Forelimb muscle (tissue), 1 donor: ENCODE data around the gene ANO10. TPM values are rescaled to one million over a fixed set of nuclear protein-coding genes. Genes with fewer than 3 reads are reported as not detected.
"Not testable (repeated sequence)": the region's sequence is repeated elsewhere in the genome, so short reads cannot be mapped to it uniquely, and the experiment has no call there.

Experiments used
- DNase-seq: peaks from one replicate; pipeline ENCODE4 v3.0.0-alpha.2; 2013; ENCODE audit warnings: low read depth
- polyA plus RNA-seq: library from polyadenylated mRNA; unstranded; fragments of 120-200 nt; gene quantifications from one replicate; pipeline ENCODE4 v1.2.1, GENCODE V29; 2013; ENCODE audit not compliant: insufficient read length

The ANO10 gene
- polyA plus RNA-seq = 14.6 TPM

- peak; percentile 97 for DNase-seq
These were observed at the start of gene ANO10 for GRCh38 chr3:43621656-43622432. Gene ANO10, minus strand, starts transcription at chr3:43622011. Its CDS starts 16,159 bp downstream, at chr3:43605852.

GRCh38 chr3:43670635-43671522 is 49.1 kb upstream of the ANO10 start:
- no peak for DNase-seq

DNA sequence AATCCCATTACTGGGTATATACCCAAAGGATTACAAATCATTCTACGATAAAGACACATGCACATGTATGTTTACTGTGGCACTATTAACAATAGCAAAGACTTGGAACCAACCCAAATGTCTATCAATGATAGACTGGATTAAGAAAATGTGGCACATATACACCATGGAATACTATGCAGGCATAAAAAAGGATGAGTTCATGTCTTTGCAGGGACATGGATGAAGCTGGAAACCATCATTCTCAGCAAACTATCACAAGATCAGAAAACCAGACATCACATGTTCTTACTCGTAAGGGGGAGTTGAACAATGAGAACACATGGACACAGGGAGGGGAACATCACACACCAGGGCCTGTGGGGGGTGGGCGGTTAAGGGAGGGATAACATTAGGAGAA is 43.2 kb upstream of the ANO10 start:
- DNase-seq = not testable (repeated sequence)

DNA sequence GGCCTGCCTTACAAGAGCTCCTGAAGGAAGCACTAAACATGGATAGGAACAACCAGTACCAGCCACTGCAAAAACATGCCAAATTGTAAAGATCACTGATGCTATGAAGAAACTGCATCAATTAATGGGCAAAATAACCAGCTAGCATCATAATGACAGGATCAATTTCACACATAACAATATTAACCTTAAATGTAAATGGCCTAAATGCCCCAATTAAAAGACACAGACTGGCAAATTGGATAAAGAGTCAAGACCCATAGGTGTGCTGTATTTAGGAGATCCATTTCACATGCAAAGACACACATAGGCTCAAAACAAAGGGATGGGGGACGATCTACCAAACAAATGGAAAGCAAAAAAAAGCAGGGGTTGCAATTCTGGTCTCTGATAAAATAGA is 39.6 kb upstream of the ANO10 start:
- DNase-seq = not testable (repeated sequence)

GRCh38 chr3:43659250-43659880 is 37.6 kb upstream of the ANO10 start:
- DNase-seq = no peak

- not testable (repeated sequence) for DNase-seq
These were observed 34.6 kb upstream of the ANO10 start for GRCh38 chr3:43656390-43656789.

DNA sequence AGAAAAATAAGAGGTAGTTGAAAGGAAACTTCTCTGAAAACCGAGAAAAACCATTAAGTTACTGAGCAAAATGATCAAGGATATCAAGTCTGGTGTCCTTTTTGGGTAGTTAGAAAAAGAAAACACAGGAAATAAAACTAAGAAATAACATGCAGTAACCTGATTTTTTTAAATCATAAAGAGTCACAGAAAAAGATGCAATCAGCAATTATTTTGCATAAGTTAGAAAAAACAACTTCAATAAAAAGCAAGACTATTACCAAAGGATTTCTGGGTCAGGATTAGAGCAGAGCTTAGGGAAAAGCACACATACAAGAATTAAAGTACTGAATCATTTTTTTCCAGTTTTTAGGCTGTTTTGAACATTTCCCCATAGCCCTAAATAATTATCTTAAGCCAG is 28.5 kb upstream of the ANO10 start:
- no peak for DNase-seq

DNA sequence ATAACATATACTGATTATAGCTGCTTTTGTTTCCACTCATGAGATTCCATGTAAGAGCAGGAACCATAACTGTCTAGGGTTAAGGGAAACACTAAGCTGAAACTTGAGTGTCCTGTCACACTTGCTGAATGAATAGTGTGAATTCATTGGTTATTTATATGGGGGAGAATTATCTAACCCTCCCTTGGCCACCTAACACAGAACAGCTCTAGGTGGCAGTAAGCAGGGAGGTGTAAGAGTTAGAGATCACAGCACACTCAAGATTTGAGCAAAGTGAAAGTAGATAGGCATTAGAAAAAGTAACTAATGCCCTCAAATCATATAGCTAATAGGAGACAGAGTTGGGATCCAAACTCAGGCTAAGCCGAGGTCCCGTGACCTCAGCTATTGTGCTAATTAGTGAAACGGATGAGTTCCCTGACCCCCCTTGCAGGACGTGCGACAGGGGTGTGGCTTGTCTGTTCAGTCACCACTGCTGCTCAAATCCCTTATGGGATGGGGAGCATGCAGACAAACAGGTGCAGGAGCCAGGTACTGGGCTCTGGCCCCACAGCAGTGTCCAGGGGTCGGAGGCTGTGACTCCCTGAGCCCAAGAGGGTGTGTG is 27.7 kb upstream of the ANO10 start:
- no peak for DNase-seq

DNA sequence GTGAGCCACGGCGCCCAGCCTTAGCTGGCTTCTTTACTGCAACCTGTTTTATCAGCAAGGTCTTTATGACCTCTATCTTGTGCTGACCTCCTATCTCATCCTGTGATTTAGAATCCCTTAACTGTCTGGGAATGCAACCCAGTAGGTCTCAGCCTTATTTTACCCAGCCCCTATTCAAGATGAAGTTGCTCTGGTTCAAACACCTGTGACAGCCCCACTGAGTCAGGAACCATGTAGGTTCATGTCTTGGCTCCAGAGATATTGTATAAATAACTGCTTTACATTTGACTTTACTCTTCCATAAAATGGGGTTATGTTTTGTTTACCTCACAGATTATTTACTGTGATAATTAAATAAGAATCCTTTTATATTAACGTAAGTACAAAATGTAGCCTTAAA is 27.1 kb upstream of the ANO10 start:
- no peak for DNase-seq

GRCh38 chr3:43647331-43648166 is 25.7 kb upstream of the ANO10 start:
- DNase-seq = no peak

DNA sequence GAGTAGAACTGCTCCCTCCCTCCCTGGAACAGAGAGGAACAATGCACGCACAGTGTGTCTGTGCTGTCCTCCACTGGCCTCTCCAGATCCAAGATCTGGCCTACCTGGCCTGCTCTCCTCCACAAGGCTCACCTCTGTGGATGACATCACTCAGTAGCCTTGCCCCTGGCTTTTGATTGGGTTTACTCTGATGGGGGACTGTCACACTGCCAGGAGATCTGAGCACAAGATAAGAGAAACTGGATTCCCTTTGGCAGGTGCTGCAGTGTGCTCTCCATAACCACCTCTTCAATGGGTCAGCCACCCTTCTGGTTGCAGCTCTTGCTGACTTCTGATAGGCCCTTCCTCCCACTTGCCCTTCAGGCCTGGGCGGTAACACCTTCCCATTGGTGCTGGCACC is 22.6 kb upstream of the ANO10 start:
- DNase-seq = no peak

DNA sequence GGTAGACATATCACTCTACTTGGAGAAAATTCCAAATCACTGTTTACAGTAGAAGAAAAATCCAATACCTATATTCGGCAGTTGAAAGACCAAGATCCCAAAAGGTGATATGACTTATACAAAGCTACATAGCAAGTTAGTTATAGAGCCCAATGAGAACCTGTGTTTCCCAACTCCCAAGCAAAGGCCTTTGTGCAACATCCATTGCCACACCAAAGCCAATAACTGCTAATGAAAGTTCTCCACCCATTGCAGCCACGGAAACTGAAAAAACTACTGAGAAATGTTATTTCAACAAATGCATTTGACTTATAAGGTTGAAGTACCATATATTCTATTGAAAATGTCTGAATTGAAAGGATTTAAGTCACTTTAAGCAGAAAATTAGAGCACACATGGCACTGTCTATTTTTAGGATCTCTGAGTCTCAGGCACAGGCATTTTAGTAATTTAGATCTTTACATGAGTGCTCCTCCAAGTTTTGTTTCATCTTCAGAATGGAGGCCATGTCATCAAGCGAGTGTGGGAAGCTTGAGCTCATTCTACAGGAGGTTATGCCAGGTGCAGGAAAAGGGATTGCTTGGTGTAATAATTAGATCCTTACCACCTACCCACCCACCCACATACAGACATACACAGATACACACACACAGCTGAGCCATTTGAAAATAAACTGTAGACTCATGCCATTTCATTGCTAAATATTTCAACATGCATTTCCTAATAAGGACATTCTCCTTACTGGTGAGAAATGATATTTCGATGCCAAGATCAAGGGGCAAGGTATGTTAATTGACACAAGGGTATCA is 19.7 kb upstream of the ANO10 start:
- no peak for DNase-seq

DNA sequence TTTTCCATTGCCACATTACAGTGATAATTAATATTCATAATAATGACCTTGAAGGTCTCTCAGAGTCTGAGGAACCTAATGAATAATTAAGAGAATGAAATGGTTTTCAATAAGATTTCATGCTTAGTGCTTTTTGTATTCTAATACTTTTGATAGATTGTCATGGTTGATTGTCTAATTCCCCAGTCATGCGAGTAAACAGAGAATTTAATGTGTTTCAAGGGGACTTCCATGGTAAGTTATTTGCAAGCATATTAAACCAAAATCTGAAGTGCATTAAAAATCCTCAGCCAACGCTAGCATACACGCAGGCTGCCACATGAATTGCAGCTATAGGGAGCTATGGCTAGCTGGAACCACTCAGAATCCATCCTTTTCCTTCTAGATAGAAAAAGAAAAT is 18.9 kb upstream of the ANO10 start:
- no peak for DNase-seq

- no peak for DNase-seq
These were observed 17.0 kb upstream of the ANO10 start for GRCh38 chr3:43638594-43639447.

- DNase-seq = no peak
These were observed 15.9 kb upstream of the ANO10 start for GRCh38 chr3:43637702-43638101.

DNA sequence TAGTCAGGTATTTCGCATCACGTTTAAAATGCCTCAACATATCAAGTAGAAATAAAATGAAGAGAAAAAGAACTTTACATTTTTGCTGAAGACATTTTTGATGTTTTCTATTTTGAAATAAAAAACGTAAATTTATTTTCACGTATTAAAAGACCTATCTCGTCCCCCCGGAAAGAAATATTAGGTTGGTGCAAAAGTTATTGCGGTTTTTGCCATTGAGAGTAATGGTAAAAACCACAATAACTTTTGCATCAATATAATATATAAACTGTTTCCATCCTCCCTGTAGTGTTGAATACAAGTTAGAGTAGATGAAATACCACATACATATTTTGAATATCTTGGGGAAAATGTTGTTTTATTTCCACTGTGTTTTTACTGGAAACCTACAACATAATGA is 11.2 kb upstream of the ANO10 start:
- no peak for DNase-seq

- no peak for DNase-seq
These were observed 10.5 kb upstream of the ANO10 start for GRCh38 chr3:43632269-43632733.

GRCh38 chr3:43629741-43630140 is 7.9 kb upstream of the ANO10 start:
- DNase-seq = no peak

- DNase-seq = no peak
These were observed 7.4 kb upstream of the ANO10 start for GRCh38 chr3:43629257-43629656.
